ENCODE measurements around the gene PDE5A. TPM values are rescaled to one million over a fixed set of nuclear protein-coding genes. Genes with fewer than 3 reads are reported as not detected.

PDE5A gene
- total and polyA plus RNA-seq, 2 donors (not counting 3 experiments of a cell fraction or from before 2014, with no cell fraction given) = 0.73 to 2.3 TPM

DNA sequence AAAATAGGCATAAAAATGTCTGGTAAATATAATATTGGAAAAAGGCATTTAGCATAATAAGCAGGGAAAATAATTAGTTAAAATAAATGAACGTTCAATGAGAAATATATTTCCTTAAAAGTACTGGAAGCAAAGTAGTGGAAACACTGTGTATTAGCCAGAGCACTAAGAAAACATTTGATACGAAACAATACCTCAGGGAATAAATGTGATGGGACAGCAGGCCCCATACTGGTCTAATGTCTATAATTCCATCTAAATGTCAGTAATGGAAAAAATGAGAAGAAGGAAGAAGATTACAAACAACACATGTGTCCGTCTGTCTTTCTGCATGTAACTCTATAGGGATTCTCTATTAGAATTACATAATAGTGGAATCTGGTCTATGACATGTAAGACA lies 79.0 kb downstream of the PDE5A start:
- ChIA-PET CTCF (interaction anchor here (1.1 kb wide), 1 partner anchor 9 kb away, joined by 3 read pairs; no protein-coding TSS in a partner anchor), POLR2A (no interaction called here)
- Histone ChIP-seq H2AFZ (ENCODE audit: low read depth, low read length) (no peak overlapping the region), H3K4me1 (ENCODE audit: control insufficient read depth, extremely low read depth, insufficient read depth, low read length) (no peaks in the 10 kb centered on the region), H3K4me3 (replicated peaks in 1 of 3; ENCODE audit: insufficient read depth in 1 of 3, low read depth in 1 of 3, low read length in 3 of 3) (no peak overlapping the region), H4K20me1 (replicated peaks; ENCODE audit: control insufficient read depth, extremely low read depth, insufficient read depth, low read length) (no peaks in the 10 kb centered on the region), H3K9ac (replicated peaks; ENCODE audit: extremely low read depth, insufficient read depth, low read length) (no peak overlapping the region), H3K4me2 (ENCODE audit: insufficient read depth, low read length) (no peak overlapping the region), H3K9me1 (replicated peaks; ENCODE audit: control insufficient read depth, extremely low read depth, insufficient read depth, low read length) (no peaks in the 10 kb centered on the region), H3K79me2 (ENCODE audit: control insufficient read depth, insufficient read depth, low read length) (no peaks in the 10 kb centered on the region), H3K27ac (ENCODE audit: insufficient read depth, low read depth, low read length) (no peak overlapping the region), H3K27me3 (ENCODE audit: control insufficient read depth in 2 of 2, insufficient read depth in 2 of 2, low read length in 2 of 2) (no peaks in the 10 kb centered on the region), H3K36me3 (ENCODE audit: control insufficient read depth in 2 of 2, extremely low read depth in 1 of 2, insufficient read depth in 2 of 2, low read length in 2 of 2) (no peaks in the 10 kb centered on the region), H3K9me3 (replicated peaks; ENCODE audit: control insufficient read depth, insufficient read depth, low read length) (no peaks in the 10 kb centered on the region)
- intact Hi-C loops (cut with micrococcal nuclease) (no loop called here), dilution Hi-C loops (cut with MboI; ENCODE audit: extremely low pct_ligation_motif_present, low sequenced_read_pairs) (no loop called here)
- no peak for FAIRE-seq
- no TSS peak for BruUV-seq (replicated peaks)
- no peak for DNase-seq (ENCODE audit: low read depth, low spot score)
- TF ChIP-seq FOS (IDR thresholded peaks at IDR 0.05; ENCODE audit: borderline replicate concordance, insufficient read depth, low read length) = no peak
- TF ChIP-seq JUN (IDR thresholded peaks at IDR 0.05; ENCODE audit: borderline replicate concordance, insufficient read depth, insufficient read length, low read depth) = no peak
- TF ChIP-seq, protein P1, sequence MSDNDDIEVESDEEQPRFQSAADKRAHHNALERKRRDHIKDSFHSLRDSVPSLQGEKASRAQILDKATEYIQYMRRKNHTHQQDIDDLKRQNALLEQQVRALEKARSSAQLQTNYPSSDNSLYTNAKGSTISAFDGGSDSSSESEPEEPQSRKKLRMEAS (IDR thresholded peaks at IDR 0.05; ENCODE audit: insufficient read depth, insufficient read length) = no peak
- TF ChIP-seq GATA2 (IDR thresholded peaks at IDR 0.05; ENCODE audit: insufficient read depth, insufficient read length, low read depth, low read length) = no peak
- no peak for TF ChIP-seq EZH2 (IDR thresholded peaks at IDR 0.05; ENCODE audit: borderline replicate concordance, low read depth, low read length, severe bottlenecking)
- no peak for TF ChIP-seq MYC (IDR thresholded peaks at IDR 0.05; ENCODE audit: low read depth, low read length)
- no peak for TF ChIP-seq POLR2AphosphoS5 (IDR thresholded peaks at IDR 0.05; ENCODE audit: insufficient read depth, low read depth, low read length)
- no peak for TF ChIP-seq POLR2A (IDR thresholded peaks at IDR 0.05; ENCODE audit: low read depth, low read length)

DNA sequence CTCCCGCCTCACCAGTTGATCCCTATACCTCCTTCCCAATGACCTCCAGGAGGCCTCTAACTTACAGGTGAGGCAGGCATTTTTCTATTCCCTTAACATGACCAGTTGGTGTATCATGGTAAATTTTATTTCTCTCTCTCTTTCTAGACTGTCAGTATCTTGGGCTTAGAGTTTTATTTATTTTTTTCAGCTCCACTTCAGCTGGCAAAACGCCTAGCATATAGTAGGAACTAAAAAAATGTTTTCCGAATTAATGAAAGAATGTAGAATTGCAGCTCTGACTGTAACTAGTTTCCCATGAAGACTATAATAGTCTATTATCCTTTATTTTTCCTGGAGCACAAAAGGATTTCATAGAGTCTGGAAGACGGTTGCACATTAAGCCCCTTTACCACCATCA lies 84.8 kb downstream of the PDE5A start:
- Histone ChIP-seq H3K9ac (replicated peaks; ENCODE audit: extremely low read depth, insufficient read depth, low read length) (no peak overlapping the region), H3K9me3 (replicated peaks; ENCODE audit: control insufficient read depth, insufficient read depth, low read length) (no peaks in the 10 kb centered on the region), H4K20me1 (replicated peaks; ENCODE audit: control insufficient read depth, extremely low read depth, insufficient read depth, low read length) (no peaks in the 10 kb centered on the region), H3K9me1 (replicated peaks; ENCODE audit: control insufficient read depth, extremely low read depth, insufficient read depth, low read length) (no peaks in the 10 kb centered on the region), H2AFZ (ENCODE audit: low read depth, low read length) (no peak overlapping the region), H3K36me3 (ENCODE audit: control insufficient read depth in 2 of 2, extremely low read depth in 1 of 2, insufficient read depth in 2 of 2, low read length in 2 of 2) (no peaks in the 10 kb centered on the region), H3K27ac (ENCODE audit: insufficient read depth, low read depth, low read length) (no peak overlapping the region), H3K27me3 (ENCODE audit: control insufficient read depth in 2 of 2, insufficient read depth in 2 of 2, low read length in 2 of 2) (no peaks in the 10 kb centered on the region), H3K4me1 (ENCODE audit: control insufficient read depth, extremely low read depth, insufficient read depth, low read length) (no peaks in the 10 kb centered on the region), H3K4me2 (ENCODE audit: insufficient read depth, low read length) (no peak overlapping the region), H3K4me3 (replicated peaks in 1 of 3; ENCODE audit: insufficient read depth in 1 of 3, low read depth in 1 of 3, low read length in 3 of 3) (no peak overlapping the region), H3K79me2 (ENCODE audit: control insufficient read depth, insufficient read depth, low read length) (no peaks in the 10 kb centered on the region)
- DNase-seq (ENCODE audit: low read depth, low spot score) = no peak
- dilution Hi-C loops (cut with MboI; ENCODE audit: extremely low pct_ligation_motif_present, low sequenced_read_pairs) = no loop called here
- intact Hi-C loops (cut with micrococcal nuclease) = no loop called here
- FAIRE-seq = no peak
- TF ChIP-seq EZH2 (IDR thresholded peaks at IDR 0.05; ENCODE audit: borderline replicate concordance, low read depth, low read length, severe bottlenecking) (no peak), MYC (IDR thresholded peaks at IDR 0.05; ENCODE audit: low read depth, low read length) (no peak), FOS (IDR thresholded peaks at IDR 0.05; ENCODE audit: borderline replicate concordance, insufficient read depth, low read length) (no peak), GATA2 (IDR thresholded peaks at IDR 0.05; ENCODE audit: insufficient read depth, insufficient read length, low read depth, low read length) (no peak), JUN (IDR thresholded peaks at IDR 0.05; ENCODE audit: borderline replicate concordance, insufficient read depth, insufficient read length, low read depth) (no peak), POLR2AphosphoS5 (IDR thresholded peaks at IDR 0.05; ENCODE audit: insufficient read depth, low read depth, low read length) (no peak), POLR2A (IDR thresholded peaks at IDR 0.05; ENCODE audit: low read depth, low read length) (no peak)
- TF ChIP-seq, protein P1 (IDR thresholded peaks at IDR 0.05; ENCODE audit: insufficient read depth, insufficient read length) = no peak
- TF ChIP-seq, protein P2, sequence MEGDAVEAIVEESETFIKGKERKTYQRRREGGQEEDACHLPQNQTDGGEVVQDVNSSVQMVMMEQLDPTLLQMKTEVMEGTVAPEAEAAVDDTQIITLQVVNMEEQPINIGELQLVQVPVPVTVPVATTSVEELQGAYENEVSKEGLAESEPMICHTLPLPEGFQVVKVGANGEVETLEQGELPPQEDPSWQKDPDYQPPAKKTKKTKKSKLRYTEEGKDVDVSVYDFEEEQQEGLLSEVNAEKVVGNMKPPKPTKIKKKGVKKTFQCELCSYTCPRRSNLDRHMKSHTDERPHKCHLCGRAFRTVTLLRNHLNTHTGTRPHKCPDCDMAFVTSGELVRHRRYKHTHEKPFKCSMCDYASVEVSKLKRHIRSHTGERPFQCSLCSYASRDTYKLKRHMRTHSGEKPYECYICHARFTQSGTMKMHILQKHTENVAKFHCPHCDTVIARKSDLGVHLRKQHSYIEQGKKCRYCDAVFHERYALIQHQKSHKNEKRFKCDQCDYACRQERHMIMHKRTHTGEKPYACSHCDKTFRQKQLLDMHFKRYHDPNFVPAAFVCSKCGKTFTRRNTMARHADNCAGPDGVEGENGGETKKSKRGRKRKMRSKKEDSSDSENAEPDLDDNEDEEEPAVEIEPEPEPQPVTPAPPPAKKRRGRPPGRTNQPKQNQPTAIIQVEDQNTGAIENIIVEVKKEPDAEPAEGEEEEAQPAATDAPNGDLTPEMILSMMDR (IDR thresholded peaks at IDR 0.05; ENCODE audit: extremely low read depth in 1 of 2, insufficient read depth in 1 of 2, low read depth in 1 of 2, low read length in 2 of 2) = no peak
- ChIA-PET POLR2A (no interaction called here), CTCF (no interaction called here)
- BruUV-seq (replicated peaks) = no TSS peak
